Heart right ventricle (tissue), 16 donors: ENCODE measurements around the gene SRC. TPM values are rescaled to one million over a fixed set of nuclear protein-coding genes. Genes with fewer than 3 reads are reported as not detected.

Source experiments
- ATAC-seq, 8 donors: fragments of 200-7000 bp; cut with Tn5 transposase; one replicate each; pipeline ENCODE4 v1.9.1; 2020; ENCODE audit warnings: mild to moderate bottlenecking in 8 of 8, moderate library complexity in 8 of 8, moderate number of reproducible peaks in 1 of 8
- DNase-seq, 2 donors: peaks; one replicate each; pipeline ENCODE4 v3.0.0-alpha.2; 2020
- H3K27ac ChIP-seq, 10 donors: fragments of 200-600 bp; sonication (generic) in 2 of 10; one replicate each; pipeline versions ENCODE4 v1.5.0 to v1.8.0; 2020 to 2022; ENCODE audit warnings: mild to moderate bottlenecking in 3 of 10
- H3K27me3 ChIP-seq, 7 donors: fragments of 200-600 bp; one replicate each; pipeline ENCODE4 v1.8.0; 2021 to 2022; ENCODE audit warnings: mild to moderate bottlenecking in 2 of 7
- H3K36me3 ChIP-seq, 9 donors: fragments of 200-600 bp; sonication (generic) in 1 of 9; one replicate each; pipeline versions ENCODE4 v1.5.0 to v1.8.0; 2020 to 2022; ENCODE audit warnings: mild to moderate bottlenecking in 2 of 9
- H3K4me1 ChIP-seq, 9 donors: fragments of 200-600 bp; sonication (generic) in 1 of 9; one replicate each; pipeline versions ENCODE4 v1.5.0 to v1.8.0; 2020 to 2022; ENCODE audit warnings: mild to moderate bottlenecking in 4 of 9
- H3K4me3 ChIP-seq, 10 donors: fragments of 200-600 bp; sonication (generic) in 2 of 10; one replicate each; pipeline versions ENCODE4 v1.5.0 to v1.8.0; 2020 to 2022; ENCODE audit warnings: mild to moderate bottlenecking in 7 of 10, moderate library complexity in 2 of 10
- H3K9me3 ChIP-seq, 11 donors: fragments of 200-600 bp in 10 of 11; sonication (generic) in 2 of 11; one replicate each; pipeline versions ENCODE4 v1.5.0 to v1.8.0; 2013 to 2022; ENCODE audit warnings: mild to moderate bottlenecking in 2 of 11, control low read depth in 1 of 11, moderate library complexity in 1 of 11
- CTCF ChIP-seq, 9 donors: fragments of 200-600 bp; sonication (generic) in 2 of 9; IDR thresholded peaks; one replicate each; pipeline versions ENCODE4 v1.5.0 to v1.8.0; 2021 to 2022; ENCODE audit warnings: antibody characterized with exemption in 9 of 9, mild to moderate bottlenecking in 5 of 9, moderate library complexity in 1 of 9
- WGBS, 2 donors: extraction: QIAGEN DNeasy Blood & Tissue Kit; methylation state at CpG; one replicate each; pipeline ENCODE4 v1.1.7; 2013; ENCODE audit warnings: inconsistent platforms in 1 of 2; 5-methylcytosine and 5-hydroxymethylcytosine counted together
- intact Hi-C, 10 donors: fragments of 100-400 bp; cut with DNase I; formaldehyde crosslinking; loops; one replicate each; pipeline versions ENCODE4 v1.11.1 to v1.14.2; 2022
- polyA plus RNA-seq, 2 donors: library from polyadenylated mRNA; stranded (reverse); fragments of 200-250 nt; gene quantifications; one replicate each; pipeline ENCODE4 v1.2.3, GENCODE V29; 2013
- total RNA-seq, 10 donors: library from RNA; stranded (reverse); fragmentation: NEBNext Ultra II Directional in 3 of 10; extraction: Animal tissue kit (Norgen Biotek cat#: 25700) in 3 of 10; gene quantifications; one replicate each; pipeline versions ENCODE4 v1.2.1 to v1.2.4, GENCODE V29; 2021 to 2023
- donor health status: Arrhythmogenic right ventricular cardiomyopathy.
- donor health status: ischemic (EF 13 %, LVEDD 7.1; RV severe dilation, severe dysfunction).
- donor health status: healthy with polysubstance abuse.
- donor health status: DM: no; HTN: yes; CAD: no.
- donor health status: DM: no; HTN: no; CAD: no.
- donor health status: ischemic (EF 25% LVEDD 6.9; RV normal size, moderate dysfunction).
- donor health status: ischemic (EF 25% LVEDD 5.7; RV mildly dilated, moderate dysfunction).
- donor health status: healthy.
- donor health status: DM: yes; HTN: yes; CAD: no.
- donor health status: Ischemic cardiomyopathy.
- donor health status: ischemic (EF 35%, LVEDD 5.7; RV mildly dilated, moderate dysfunction).
- donor health status: nonischemic (EF 11% LVEDD 7.7; RV severe dilation, severe dysfunction).
- donor health status: DM: yes; HTN: yes; CAD: no.
- donor health status: PGD.
- donor health status: ischemic (EF 29% LVEDD 5.4; RV normal size, mild dysfunction).
- donor health status: nonischemic (EF 23%, LVEDD 6.1; RV moderate dilation, normal function).

The SRC gene
- total and polyA plus RNA-seq, 12 donors = 1.9 to 10.8 (median 4.2) TPM

DNA sequence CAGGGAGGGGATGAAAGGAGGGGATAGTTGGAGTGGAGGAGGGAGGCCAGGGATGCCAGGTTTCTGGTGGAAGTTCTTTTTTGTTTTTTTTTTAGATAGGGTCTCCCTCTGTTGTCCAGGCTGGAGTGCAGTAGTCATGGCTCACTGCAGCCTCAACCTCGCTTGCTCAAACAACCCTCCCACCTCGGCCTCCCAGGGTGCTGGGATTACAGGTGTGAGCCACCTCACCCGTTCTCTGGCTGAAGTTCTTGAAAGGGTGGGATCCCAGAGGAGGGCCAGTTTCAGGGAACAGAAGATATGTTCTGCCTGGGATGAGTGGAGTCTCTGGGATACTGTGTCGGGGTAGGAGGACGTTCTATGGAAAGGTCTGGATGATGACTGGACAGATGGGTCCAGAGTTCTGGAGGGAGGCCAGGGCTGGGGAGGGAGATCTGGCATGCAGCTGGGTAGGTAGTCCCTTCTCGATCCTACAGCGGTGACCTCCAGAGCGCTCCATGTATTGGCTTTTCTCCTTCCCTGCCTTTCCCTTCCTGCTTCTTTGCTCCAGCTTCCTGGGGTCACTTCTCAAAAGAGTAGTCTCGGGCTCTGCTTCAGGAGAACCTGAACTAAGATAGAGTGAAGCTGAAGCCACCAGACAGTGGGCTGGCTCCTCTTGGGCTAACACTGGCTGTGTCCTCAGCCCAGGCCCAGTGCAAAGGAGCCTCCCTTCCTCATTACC is 12.7 kb upstream of the SRC start:
- peak in 1 of 8 donors; percentile 23 for ATAC-seq

DNA sequence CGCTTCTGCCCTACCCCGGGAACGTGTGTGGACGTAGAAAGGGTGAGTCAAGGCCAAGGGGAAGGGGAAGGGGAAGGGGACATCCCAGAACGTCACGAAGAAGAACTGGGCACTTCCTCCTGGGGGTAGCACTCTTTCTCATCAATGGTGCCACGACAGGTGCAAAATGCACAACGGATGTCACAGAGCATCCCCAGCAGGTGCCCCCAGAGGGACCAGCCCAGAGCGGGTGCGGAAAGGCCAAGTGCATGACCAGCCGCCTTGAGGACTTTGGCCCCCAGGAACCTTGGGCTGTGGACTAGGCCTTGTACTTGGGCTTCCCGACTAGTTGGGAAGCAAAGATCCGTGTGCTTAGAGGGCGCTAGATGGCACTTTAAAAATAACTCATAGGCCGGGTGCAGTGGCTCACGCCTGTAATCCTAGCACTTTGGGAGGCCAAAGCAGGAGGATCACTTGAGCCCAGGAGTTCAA is 12.1 kb upstream of the SRC start:
- no peak for TF ChIP-seq CTCF (IDR thresholded peaks at IDR 0.05)
- Histone ChIP-seq H3K4me3 (no peak overlapping the region), H3K27me3 (no peaks in the 10 kb centered on the region), H3K36me3 (no peaks in the 10 kb centered on the region), H3K27ac (peak overlapping the region in 1 of 10 donors; percentile 55), H3K4me1 (peaks cover 0 to 41% (median 26%) of the 10 kb centered on the region in 9 donors), H3K9me3 (no peaks in the 10 kb centered on the region)
- intact Hi-C loops = no loop called here
- DNase-seq = no peak
- peak in 2 of 8 donors; percentile 9 to 24 for ATAC-seq
- WGBS, 2 donors = 83 to 88% methylated on average over 15 to 16 of the region's 16 CpGs

More for the DNA sequence above, 12.7 kb upstream of the SRC start:
- no peak for DNase-seq
- no peak for TF ChIP-seq CTCF (IDR thresholded peaks at IDR 0.05)
- WGBS, 2 donors = 89% methylated on average over 9 of the region's 9 CpGs
- Histone ChIP-seq H3K4me3 (no peak overlapping the region), H3K27me3 (no peaks in the 10 kb centered on the region), H3K27ac (peak overlapping the region in 1 of 10 donors; percentile 55), H3K4me1 (peaks cover 0 to 41% (median 26%) of the 10 kb centered on the region in 9 donors), H3K9me3 (no peaks in the 10 kb centered on the region), H3K36me3 (no peaks in the 10 kb centered on the region)
- intact Hi-C loops = no loop called here

DNA sequence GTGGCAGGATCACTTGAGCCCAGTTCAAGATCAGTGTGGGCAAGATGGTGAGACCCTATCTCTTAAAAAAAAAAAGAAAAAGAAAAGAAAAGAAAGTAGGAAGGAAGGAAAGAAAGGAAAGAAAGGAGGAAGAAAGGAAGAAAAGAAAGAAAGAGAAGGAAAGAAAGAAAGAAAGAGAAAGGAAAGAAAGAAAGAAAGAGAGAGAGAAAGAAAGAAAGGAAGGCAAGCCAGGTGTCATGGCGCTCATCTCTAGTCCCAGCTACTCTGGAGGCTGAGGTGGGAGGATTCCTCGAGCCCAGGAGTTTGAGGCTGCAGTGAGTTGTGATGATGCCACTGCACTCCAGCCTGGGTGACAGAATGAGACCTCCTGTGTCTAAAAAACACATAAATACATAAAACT is 11.5 kb upstream of the SRC start:
- Histone ChIP-seq H3K27me3 (no peaks in the 10 kb centered on the region), H3K27ac (no peak overlapping the region), H3K36me3 (no peaks in the 10 kb centered on the region), H3K4me1 (peaks cover 0 to 41% (median 26%) of the 10 kb centered on the region in 9 donors), H3K9me3 (no peaks in the 10 kb centered on the region), H3K4me3 (no peak overlapping the region)
- ATAC-seq (no peak), DNase-seq (no peak)
- WGBS, 2 donors = 97 to 100% methylated on average over 2 of the region's 2 CpGs
- no peak for TF ChIP-seq CTCF (IDR thresholded peaks at IDR 0.05)
- intact Hi-C loops = no loop called here

DNA sequence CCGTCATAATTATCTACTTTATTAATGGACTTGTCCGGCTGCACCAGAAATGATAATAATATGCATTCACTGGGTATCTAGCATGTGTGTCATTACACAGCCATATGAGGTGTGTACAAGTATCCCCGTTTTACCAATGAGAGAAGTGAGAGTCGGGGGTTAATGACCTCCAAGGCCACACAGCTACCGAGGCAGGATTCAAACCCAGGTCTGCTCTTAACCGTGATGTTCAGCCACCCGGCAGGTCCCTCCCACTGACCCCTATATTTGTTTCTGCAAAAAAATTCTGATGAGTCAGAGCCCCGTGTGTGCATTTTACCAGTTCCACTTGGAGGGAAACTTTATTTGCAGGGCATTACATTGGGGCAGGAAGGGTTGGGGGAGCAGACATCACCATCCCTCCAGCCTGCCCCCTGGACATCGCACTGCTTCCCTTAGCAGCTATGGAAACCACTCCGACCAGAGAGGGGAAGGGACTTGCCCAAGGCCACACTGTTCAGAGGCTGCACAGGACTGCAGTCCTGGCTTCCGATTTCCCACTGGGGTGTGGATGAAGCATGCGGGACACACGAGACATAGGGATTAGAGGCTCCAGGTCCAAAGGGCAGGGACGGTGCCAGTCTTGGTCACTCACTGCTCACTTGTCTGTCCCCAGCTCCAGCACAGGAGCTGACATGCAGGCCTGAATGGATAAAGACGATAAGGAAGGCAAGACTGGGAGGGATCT is 10.1 kb upstream of the SRC start:
- Histone ChIP-seq H3K27ac (peak overlapping the region in 8 of 10 donors; percentile 21 to 79 (median 58)), H3K4me1 (peaks cover 0 to 41% (median 26%) of the 10 kb centered on the region in 9 donors), H3K9me3 (no peaks in the 10 kb centered on the region), H3K36me3 (no peaks in the 10 kb centered on the region), H3K4me3 (no peak overlapping the region), H3K27me3 (no peaks in the 10 kb centered on the region)
- DNase-seq (no peak), ATAC-seq (peak in 1 of 8 donors; percentile 2)
- intact Hi-C loops = no loop called here
- WGBS, 2 donors = 60 to 62% methylated on average over 15 of the region's 15 CpGs
- TF ChIP-seq CTCF (IDR thresholded peaks at IDR 0.05) = no peak
